HepG2 (cell line): ENCODE measurements around the gene MAVS.

ENCODE experiments used
- ARNT ChIP-seq: fragments of 450-650 bp; IDR thresholded peaks from 2 replicates; pipeline ENCODE4 v1.6.1; 2017
- CTCF ChIP-seq: sonication (generic); formaldehyde crosslinking; IDR thresholded peaks from 2 replicates; pipeline ENCODE4 v1.5.0; 2020; ENCODE audit warnings: mild to moderate bottlenecking, missing genetic modification reagents, moderate library complexity
- DMAP1 ChIP-seq: IDR thresholded peaks from 2 replicates; pipeline ENCODE4 v1.6.1; 2016
- FOXK2 ChIP-seq: fragments of 450-650 bp; IDR thresholded peaks from 2 replicates; pipeline ENCODE4 v1.6.1; 2016
- GABPA ChIP-seq, 2 experiments: IDR thresholded peaks; 2 replicates each; pipeline ENCODE4 v1.6.1; 2011 to 2016; ENCODE audit warnings: low read depth in 2 of 2, low read length in 1 of 2, missing biosample characterization in 1 of 2, missing genetic modification characterization in 1 of 2
- POLR2AphosphoS5 ChIP-seq: IDR thresholded peaks from 2 replicates; pipeline ENCODE4 v1.6.1; 2012; ENCODE audit warnings: low read depth, low read length
- RERE ChIP-seq: IDR thresholded peaks from 2 replicates; pipeline ENCODE4 v1.6.1; 2016; ENCODE audit warnings: low read depth, missing genetic modification reagents, missing compliant biosample characterization
- REST ChIP-seq, 2 experiments: IDR thresholded peaks; 2 replicates each; pipeline ENCODE4 v1.6.1; 2011 to 2012; ENCODE audit warnings: low read length in 2 of 2, borderline replicate concordance in 1 of 2, low read depth in 1 of 2, mild to moderate bottlenecking in 1 of 2, moderate library complexity in 1 of 2
- ZBTB25 ChIP-seq: IDR thresholded peaks from 2 replicates; pipeline ENCODE4 v1.6.1; 2018; ENCODE audit warnings: missing genetic modification reagents

- TF ChIP-seq REST (IDR thresholded peaks at IDR 0.05; ENCODE audit: borderline replicate concordance in 1 of 2, low read depth in 1 of 2, low read length in 2 of 2) (no peak), GABPA (IDR thresholded peaks at IDR 0.05; ENCODE audit: low read depth, low read length) (no peak), GABPA (CRISPR knock-in tag; IDR thresholded peaks at IDR 0.05; ENCODE audit: low read depth) (no peak), CTCF (no peak), DMAP1 (CRISPR knock-in tag) (no peak), POLR2AphosphoS5 (no peak), FOXK2 (no peak), RERE (CRISPR knock-in tag) (no peak), ARNT (no peak), ZBTB25 (CRISPR knock-in tag) (no peak)
Observed at GRCh38 chr20:3862333-3862732, 15.7 kb downstream of the MAVS start.
